ENCODE data around the gene FOXP1. TPM values are rescaled to one million over a fixed set of nuclear protein-coding genes. Genes with fewer than 3 reads are reported as not detected.

The FOXP1 gene
- total RNA-seq, 1 experiment from 2014 or later: 75.3 TPM

DNA sequence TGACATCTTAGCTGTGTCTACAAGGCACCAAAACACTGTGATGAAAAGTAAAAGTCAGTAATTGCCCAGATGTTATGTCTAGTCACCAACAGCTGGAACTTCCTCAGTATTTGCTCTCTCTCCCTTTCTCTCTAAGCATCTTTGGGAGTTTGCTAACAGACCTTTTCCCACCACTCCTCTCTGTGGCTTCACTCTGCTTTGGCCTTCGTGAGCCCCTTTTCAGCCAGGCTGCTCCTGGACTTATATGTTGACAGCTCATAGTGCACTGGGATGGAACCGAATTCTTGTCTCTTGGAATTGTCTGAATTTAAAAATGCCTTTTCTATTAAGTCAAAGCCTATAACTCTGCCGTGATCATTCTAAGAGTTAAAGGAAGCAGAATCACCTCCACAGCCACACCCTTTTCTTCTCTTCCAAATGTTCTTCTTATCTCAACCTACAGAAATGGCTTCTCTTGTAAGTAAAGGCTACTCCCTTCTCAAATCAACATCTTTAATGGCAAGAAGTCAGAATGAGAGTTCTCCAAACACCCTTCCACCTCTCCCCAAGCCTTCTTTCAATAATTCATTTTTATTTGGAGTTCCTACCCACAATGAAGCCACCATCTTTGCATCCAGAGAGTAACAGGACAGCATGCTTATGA lies 17.2 kb upstream of the FOXP1 start:
- H3K14ac ChIP-seq (ENCODE audit: insufficient read depth, low read length): no peak overlapping the region
- H3K56ac ChIP-seq (ENCODE audit: insufficient read length, low read depth, low read length): no peak overlapping the region
- H3K23ac ChIP-seq (ENCODE audit: insufficient read length, low read depth, low read length): no peak overlapping the region
- no peak overlapping the region for H2BK5ac ChIP-seq (ENCODE audit: insufficient read length, low read length)
- H3K27me3 Mint-ChIP-seq (ENCODE audit: low read depth): no peaks in the 10 kb centered on the region
- H3K79me1 ChIP-seq (ENCODE audit: insufficient read depth, low read depth, low read length, poor library complexity, severe bottlenecking): no peaks in the 10 kb centered on the region
- H2AFZ ChIP-seq (ENCODE audit: low read length): no peak overlapping the region
- peaks cover 12% of the 10 kb centered on the region for H3K9me3 ChIP-seq (ENCODE audit: control insufficient read depth, low read depth, low read length)
- no peak overlapping the region for H3K4me2 ChIP-seq (ENCODE audit: insufficient read depth, insufficient read length, low read length)
- no peak overlapping the region for H3T11ph ChIP-seq (ENCODE audit: low read length)
- no peaks in the 10 kb centered on the region for H4K20me1 ChIP-seq (ENCODE audit: control insufficient read depth, insufficient read depth, insufficient read length)
- DNase-seq: no peak
- no peak overlapping the region for H2BK20ac ChIP-seq (ENCODE audit: low read depth, low read length, poor library complexity, severe bottlenecking)
- no peak overlapping the region for H3K9ac ChIP-seq (ENCODE audit: extremely low read depth, insufficient read length, low read length)
- no peak overlapping the region for H2BK12ac ChIP-seq (ENCODE audit: insufficient read length, low read depth, low read length)
- H3K27ac Mint-ChIP-seq: no peak overlapping the region
- H3K23me2 ChIP-seq (ENCODE audit: insufficient read length, low read depth, low read length, poor library complexity, severe bottlenecking): no peaks in the 10 kb centered on the region
- no peak overlapping the region for H3K4ac ChIP-seq (ENCODE audit: low read depth, low read length)
- no peak overlapping the region for H4K5ac ChIP-seq (ENCODE audit: insufficient read length, low read depth, low read length)
- TF ChIP-seq, protein P1, sequence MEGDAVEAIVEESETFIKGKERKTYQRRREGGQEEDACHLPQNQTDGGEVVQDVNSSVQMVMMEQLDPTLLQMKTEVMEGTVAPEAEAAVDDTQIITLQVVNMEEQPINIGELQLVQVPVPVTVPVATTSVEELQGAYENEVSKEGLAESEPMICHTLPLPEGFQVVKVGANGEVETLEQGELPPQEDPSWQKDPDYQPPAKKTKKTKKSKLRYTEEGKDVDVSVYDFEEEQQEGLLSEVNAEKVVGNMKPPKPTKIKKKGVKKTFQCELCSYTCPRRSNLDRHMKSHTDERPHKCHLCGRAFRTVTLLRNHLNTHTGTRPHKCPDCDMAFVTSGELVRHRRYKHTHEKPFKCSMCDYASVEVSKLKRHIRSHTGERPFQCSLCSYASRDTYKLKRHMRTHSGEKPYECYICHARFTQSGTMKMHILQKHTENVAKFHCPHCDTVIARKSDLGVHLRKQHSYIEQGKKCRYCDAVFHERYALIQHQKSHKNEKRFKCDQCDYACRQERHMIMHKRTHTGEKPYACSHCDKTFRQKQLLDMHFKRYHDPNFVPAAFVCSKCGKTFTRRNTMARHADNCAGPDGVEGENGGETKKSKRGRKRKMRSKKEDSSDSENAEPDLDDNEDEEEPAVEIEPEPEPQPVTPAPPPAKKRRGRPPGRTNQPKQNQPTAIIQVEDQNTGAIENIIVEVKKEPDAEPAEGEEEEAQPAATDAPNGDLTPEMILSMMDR (conservative IDR thresholded peaks at IDR 0.05): no peak
- peaks cover 0 to 6% (median 3%) of the 10 kb centered on the region in 3 experiments; a peak in 4 of 7 replicates for H3K36me3 Mint-ChIP-seq (ENCODE audit: insufficient read depth in 1 of 3, low read depth in 3 of 3)
- no peak overlapping the region for H3K18ac ChIP-seq (ENCODE audit: insufficient read length, low read depth, low read length)
- no peaks in the 10 kb centered on the region for H3K79me2 ChIP-seq (ENCODE audit: insufficient read depth, low read length)
- no peak overlapping the region for H2BK120ac ChIP-seq (ENCODE audit: low read depth, low read length, poor library complexity, severe bottlenecking)
- WGBS (ENCODE audit: extremely low coverage, insufficient read length, low lambda C conversion rate): no CpG with 5 or more reads among the region's 3 CpGs
- H3K4me3 Mint-ChIP-seq: no peak overlapping the region
- H3K27ac ChIP-seq (ENCODE audit: insufficient read length, low read depth, low read length): no peak overlapping the region
- no peaks in the 10 kb centered on the region for H3K4me1 ChIP-seq (ENCODE audit: insufficient read depth, low read length)
- peaks cover 9 to 12% of the 10 kb centered on the region in 2 experiments; a peak in 4 of 5 replicates for H3K9me3 Mint-ChIP-seq
- no peak overlapping the region for H4K91ac ChIP-seq (ENCODE audit: insufficient read length, low read depth, low read length)
- no peaks in the 10 kb centered on the region for H3K27me3 ChIP-seq (ENCODE audit: insufficient read depth, low read length)
- no peak overlapping the region for H4K8ac ChIP-seq (replicated peaks; ENCODE audit: insufficient read length, low read depth, low read length)
- H3K4me1 Mint-ChIP-seq: no peaks in the 10 kb centered on the region
- no peak overlapping the region for H2AK5ac ChIP-seq (ENCODE audit: insufficient read length, low read length)
- H2BK15ac ChIP-seq (ENCODE audit: low read depth, low read length): no peak overlapping the region

All from H9 (cell line).